Activated CD8-positive, alpha-beta memory T cell treated with anti-CD3 and anti-CD28 coated beads for 1 hour (primary cell): ENCODE measurements around the gene GNA15.

ENCODE experiments used
- DNase-seq, 2 donors: peaks; one replicate each; pipeline ENCODE4 v3.0.0-alpha.2; 2020; ENCODE audit warnings: low read depth in 1 of 2; ENCODE audit errors: extremely low read depth in 1 of 2

The GNA15 gene

DNA sequence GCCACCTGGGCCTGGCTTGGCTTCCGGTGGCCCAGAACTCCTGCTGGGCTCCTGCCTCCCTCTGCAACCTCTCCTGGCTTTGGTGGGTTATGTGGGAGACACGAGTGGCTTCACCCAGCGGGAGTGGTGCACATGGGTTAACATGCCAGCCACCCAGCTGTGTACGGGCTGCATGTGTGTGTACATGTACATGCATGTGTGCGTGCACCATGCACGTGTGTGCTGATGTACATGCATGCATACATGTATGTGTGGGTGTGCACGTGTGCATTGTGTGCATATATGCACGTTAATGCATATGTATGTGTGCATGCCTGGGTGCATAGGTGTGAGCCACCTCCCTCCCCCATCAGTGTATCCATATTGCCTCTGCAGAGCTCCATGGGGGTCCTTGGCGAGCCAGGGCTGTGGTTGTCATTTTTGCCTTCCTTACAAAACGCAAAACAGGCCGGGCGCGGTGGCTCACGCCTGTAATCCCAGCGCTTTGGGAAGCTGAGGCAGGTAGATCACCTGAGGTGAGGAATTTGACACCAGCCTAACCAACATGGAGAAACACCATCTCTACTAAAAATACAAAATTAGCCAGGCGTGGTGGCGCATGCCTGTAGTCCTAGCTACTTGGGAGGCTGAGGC, 29.2 kb upstream of the GNA15 start:
- no peak for DNase-seq

DNA sequence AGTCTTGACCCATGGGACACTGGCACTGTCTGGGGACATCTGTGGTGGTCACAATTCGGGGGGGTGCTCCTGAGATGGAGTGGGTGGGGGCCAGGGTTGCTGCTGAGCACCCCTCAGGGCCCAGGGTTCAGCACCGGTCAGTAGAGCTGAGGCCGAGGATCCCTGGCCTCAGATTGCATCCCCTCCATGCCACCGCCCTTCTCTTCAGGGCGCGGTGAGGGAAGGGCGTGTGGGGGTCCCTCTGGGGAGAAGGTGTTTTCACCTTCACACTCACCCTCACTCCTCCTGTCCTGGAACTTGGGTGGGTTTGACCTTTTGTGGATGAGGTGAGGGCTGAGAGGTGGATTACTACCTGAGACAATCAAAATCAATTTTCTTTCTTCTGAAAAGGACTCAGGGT, 28.2 kb upstream of the GNA15 start:
- no peak for DNase-seq

DNA sequence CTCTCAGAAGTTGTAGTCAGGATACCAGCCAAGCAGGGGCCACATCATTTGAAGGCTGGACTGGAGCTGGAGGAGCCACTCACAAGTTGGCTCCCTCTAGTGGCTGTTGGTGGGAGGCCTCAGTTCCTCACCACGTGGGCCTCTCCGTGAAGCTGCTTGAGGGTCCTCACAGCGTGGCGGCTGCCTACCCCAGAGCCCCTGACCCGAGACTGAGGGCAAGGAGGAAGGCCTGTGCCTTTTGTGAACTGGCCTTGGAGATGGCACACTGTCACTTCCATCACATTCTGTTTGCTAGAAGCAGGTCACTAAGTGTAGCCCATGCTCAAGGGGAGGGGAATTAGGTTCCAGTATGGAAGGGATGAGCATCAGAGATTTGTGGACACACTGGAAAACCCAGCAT, 27.1 kb upstream of the GNA15 start:
- DNase-seq = peak; percentile 36 to 55

DNA sequence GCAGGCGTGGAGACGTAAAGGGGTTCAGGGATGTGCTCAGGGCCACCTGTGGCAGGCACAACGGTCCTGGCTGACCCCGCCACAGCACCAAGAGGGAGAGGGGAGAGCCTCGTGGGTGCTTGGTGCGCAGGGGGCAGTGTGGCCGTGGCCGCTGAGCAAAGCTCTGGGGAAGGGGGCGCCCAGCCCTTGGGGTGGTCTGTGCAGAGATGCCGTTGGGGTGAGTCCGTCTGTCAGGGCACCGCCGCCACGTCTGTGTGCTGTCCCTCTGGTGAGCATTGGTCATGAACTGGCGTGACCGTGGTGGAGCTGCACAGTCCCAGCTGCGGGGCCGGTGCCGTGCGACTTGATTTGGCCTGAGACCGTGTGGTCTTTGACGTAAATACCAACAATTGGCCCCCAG, 26.3 kb upstream of the GNA15 start:
- no peak for DNase-seq

DNA sequence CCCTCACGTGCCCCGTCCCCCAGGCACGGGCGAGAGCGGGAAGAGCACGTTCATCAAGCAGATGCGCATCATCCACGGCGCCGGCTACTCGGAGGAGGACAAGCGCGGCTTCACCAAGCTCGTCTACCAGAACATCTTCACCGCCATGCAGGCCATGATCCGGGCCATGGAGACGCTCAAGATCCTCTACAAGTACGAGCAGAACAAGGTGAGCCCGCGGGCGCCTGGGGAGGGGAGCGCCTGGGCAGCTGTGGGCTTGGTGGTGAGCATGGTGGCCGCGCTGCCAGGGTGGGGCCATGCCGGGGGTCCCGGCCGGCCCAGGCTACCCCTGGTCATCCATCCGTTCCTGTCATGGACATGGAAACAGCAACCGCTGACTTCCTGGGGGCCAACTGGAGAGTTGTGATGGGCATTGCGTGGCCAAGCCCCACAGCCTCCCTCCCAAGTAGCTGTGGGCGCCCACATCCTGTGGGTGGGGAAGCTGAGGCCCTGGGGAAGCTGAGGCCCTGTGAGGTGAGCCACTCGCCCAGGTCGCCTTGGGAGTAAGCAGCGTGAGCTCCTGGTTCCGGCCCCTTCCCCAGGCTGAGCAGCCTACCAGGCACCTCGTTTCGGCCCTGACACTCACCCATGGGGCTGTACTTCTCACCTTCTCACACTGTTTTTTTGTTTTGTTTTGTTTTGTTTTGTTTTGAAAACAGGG, 25.6 kb upstream of the GNA15 start:
- DNase-seq = no peak

DNA sequence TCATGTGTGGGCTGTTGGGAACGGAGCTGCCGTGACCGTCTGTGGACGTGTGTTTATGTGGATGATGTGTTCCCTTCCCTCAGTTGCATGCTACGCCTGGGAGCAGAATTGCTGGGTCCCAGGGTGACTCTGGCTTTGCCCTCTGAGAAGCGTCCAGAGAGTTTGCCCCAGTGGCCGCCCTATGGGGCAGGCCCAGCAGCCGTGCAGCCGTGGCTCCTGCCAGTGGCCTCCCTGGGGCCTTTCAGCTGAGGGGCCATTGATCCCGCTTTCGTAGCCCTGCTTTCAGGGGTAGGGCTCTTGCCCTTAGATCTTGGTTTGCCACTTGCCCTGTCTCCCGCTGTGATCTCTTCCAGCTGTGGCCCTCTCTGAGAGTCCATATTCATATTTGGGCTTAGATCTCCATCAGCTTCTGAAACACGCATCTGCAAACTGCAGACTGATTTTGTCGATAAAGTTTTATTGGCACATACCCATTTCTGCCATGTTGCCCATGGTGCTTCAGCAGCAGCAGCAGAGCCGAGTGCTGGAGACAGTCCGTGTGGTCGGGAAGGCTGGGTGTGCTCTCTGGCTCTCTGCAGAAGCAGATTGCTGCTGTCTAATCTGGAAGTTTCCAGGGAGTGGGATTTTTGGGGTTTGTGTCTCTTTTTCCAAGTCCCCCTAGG, 24.1 kb upstream of the GNA15 start:
- no peak for DNase-seq

DNA sequence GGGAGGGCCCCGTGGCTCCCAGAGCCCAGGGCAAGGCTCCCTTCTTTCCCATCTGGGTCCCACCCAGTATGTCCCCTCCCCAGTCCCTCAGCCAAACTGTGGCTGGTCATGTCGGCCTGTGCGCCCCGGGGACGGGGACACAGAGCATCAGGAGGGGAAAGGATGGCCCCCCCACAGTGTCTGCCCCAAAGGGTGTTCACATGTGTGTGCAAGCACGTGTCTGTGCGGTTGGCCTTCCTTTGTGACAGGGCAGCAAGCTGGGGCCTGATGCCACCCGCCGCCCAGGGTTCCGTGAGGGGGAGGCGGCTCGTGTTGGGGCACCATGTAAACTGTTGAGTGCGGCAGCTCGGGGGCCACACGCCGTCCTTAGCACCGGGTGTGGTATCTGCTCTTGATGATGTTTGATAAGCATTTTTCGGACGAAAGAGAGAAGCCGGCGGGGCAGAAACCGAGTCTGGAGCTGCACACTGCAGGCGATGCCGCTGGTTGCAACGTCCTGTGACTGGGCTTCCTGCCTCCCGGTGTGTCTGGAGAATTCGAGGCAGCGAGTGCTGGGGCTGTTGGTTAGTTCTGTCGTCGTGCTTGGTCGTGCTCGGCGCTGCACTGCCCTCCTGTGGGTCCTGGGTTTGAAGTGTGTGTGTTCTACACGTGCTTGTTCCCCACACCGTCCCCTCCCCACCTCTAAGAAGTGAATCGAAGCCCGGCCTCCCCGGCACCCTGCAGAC, 23.3 kb upstream of the GNA15 start:
- no peak for DNase-seq

DNA sequence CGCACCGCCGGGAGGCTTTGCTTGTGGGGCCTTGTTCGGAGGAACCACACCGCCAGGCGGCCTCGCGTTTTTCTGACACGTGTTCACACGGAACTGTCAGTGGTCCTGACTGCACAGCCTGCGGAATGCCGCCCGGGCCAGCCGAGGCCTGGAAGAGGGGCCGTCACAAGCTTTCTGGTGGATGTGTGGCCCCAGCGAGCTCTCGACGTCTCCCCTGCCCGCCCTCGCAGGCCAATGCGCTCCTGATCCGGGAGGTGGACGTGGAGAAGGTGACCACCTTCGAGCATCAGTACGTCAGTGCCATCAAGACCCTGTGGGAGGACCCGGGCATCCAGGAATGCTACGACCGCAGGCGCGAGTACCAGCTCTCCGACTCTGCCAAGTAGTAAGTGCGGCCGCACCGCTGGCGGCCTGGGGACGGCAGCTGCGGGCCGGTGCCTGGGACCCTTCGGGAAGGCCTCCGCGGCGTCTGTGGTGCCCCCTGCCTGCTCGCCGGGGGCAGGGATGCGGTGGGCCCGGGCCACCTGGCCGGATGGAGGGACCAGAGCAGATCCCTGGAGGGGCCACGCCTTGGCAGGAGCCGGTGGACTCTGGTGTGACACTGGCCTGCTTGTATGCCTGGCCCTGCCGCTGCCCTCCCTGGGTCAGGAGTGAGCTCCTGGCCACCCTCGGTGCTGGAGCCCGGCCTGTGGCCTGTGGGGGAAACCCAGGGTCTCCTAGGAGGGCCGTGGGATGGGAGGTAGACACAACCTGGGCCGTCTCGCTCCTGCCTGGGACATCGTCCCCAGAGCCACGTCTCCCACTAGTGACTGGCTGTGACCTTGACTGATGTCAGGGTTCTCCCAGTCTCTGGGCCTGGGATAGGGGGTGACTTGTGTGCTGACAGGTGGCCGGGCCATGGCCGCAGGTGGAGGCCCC, 22.5 kb upstream of the GNA15 start:
- DNase-seq = no peak

DNA sequence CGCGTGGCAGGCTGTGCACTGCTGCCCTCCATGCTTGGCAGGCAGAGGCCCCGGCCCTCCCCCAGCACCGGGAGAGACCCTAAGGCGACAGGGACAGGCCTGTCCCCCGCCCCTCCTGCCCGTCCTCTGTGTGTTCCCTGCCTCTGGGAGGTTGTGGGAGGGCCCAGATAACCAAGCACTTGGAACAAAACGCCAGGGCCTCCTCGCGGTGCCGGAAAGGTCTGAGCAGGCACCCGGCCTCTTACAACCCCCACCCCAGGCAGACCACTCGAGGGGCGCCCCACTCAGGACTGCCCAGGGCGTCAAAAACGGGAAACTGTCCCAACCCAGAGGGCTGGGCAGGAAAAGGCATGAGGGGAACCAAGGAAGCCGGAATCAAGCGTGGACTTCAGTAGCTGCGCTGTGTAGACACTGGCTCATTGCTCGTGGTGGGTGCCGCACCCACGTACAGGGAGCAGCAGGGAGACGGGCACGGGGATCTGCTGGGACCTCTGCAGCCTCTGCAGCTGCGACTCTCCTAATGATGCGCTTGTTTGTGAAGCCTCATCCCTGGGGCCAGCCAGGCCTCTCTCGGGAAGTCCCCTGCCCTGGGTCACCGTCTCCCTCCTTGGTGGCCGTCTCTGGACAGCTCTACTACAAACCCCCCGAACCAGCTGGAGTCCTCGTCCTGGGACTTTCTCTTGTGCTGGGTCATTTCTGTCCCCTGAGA, 21.7 kb upstream of the GNA15 start:
- no peak for DNase-seq

DNA sequence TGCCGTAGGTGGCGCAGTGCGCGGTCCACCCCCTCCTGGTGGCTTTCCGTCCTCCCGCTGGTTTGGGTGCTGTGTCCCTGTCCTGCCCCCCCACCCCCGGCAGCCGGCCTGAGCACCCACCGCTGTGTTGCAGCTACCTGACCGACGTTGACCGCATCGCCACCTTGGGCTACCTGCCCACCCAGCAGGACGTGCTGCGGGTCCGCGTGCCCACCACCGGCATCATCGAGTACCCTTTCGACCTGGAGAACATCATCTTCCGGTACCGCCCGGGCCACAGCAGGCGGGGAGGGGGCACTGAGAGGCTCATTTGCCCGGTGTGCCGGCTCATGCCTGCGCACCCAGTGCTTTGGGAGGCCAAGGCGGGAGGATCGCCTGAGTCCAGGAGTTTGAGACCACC, 21.0 kb upstream of the GNA15 start:
- DNase-seq = no peak

DNA sequence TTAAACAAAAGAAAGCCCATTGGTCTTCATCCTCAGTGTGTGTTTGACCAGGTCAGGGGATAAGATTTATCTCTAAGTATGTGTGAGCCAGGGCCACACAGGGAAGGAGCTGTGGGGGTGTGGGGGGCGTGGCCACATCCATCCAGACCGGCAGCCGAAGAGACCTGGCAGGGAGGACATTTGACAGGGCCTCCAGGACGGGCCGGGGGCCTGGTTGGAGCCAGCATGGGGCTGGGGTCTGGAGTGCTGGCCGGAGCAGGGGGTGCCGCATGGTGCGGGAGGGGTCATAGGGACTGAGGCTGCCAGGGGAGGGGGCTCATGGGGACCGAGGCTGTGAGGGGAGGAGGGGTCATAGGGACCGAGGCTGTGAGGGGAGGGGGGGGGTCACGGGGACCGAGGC, 20.4 kb upstream of the GNA15 start:
- no peak for DNase-seq

DNA sequence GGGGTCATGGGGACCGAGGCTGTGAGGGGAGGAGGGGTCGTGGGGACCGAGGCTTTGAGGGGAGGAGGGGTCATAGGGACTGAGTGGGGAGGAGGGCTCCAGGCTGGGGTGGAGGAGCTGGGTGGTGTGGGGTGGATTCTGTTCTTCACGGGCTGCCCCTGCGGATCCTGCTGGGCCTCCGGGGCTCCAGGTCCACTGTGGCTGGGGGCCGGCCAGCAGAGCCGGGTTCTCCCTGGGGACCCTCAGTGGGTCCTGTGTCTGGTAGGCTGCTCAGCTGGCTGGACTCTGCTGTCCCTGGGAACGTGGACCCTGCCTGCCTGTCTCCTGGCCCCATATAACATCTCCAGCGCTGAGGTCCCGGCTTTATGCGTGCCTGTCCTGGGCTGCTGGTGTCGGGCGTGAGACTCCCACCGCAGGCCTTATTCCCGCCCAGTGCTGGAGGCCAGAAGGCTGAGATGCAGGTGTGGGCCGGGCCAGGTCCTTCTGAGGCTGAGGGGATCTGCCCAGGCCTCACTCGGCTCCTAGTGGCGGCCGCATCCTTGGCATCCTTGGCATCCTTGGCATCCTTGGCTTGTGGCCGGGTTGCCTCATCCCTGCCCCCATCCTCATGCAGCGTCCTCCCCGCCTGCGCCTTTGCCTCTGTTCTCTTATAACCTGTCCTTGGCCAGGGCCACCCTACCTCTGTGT, 19.8 kb upstream of the GNA15 start:
- DNase-seq = no peak

DNA sequence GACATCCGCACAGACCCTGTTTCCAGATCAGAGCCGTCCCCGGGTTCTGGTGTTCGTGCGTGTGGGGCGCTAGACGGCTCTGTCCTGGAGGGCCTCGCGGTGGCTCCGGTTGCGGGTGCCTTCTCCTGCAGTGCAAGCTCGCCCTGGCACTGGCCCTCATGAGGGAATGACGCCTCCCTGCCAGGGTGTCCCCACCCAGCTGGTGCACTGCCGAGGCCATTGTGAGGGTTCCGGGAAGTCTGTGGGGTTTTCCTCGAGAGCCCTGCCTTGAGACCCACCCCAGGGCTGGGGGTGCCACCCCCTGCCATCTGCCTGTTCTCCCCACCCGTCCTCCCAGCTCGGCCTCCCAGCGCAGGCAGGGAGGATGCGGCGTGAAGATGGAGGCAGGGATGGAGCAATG, 19.2 kb upstream of the GNA15 start:
- no peak for DNase-seq

DNA sequence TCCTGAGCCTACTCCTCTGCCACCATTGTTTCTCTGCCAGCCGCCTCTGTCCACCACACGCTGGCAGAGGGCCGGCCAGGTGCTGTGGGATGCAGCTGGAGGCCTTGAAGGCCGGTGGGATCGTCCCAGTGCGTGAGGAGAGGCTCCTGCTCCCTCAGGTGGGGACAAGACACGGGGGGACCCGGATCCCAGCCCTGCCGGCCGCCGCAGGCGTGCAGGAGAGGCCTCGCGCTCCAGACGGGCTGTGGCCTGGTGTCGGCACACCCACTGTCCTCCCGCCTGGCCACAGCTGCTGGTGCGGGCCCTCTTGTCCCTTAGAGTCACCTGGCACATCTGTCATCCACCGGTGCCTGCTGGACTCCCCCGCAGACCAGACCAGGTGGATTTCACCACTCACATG, 18.1 kb upstream of the GNA15 start:
- no peak for DNase-seq

DNA sequence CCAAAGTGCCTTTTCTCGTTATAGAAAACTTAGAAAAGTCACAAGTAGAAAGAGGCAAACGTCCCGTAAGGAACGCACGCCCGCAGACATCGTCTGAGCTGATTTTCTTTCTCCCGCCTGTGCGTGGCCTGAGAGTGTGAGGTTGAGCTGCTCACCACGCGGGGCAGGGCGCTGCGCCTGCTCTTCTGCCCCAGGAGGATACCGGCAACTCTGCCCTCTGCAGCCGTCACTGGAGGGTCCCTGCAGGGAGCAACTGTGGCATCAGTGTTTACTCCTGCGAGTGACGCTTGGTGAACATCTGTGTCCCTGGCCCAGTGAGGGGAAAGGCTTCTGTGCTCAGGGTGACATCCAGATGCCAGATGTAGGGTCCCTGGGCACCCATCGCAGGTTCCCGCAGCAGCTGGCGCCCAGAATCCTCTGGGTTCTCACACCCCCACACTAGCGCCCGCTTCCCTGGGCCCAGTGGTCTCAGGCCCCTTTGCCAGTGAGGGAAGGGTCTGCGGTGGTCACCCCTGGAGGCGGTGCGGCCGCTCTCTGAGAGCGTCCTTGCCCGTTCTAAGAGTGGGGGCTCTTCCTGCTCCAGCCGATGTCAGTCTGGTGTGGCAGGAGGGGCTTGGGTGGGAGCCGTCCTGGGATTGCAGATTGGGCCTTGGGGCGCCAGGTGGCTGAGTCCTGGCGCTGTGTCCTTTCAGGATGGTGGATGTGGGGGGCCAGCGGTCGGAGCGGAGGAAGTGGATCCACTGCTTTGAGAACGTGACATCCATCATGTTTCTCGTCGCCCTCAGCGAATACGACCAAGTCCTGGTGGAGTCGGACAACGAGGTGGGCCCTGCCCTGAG, 17.4 kb upstream of the GNA15 start:
- DNase-seq = no peak

DNA sequence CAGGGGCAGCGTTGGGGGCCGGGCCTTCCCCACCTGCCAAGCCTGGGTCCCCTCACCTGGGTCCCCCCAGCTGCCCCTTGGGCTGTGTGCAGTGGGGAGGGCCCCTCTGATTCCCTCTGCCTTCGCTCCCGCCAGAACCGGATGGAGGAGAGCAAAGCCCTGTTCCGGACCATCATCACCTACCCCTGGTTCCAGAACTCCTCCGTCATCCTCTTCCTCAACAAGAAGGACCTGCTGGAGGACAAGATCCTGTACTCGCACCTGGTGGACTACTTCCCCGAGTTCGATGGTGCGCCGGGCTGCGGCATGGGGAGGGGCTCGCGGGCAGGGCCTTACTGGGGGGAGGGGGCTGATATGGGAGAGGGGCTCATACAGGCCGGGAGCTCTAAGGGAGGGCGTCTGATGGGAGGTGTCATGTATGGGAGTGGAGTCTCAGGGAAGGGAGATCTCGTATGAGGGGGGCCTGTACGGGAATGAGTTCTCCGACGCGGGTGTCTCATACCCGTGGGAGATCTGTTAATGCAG, 16.7 kb upstream of the GNA15 start:
- DNase-seq = no peak

DNA sequence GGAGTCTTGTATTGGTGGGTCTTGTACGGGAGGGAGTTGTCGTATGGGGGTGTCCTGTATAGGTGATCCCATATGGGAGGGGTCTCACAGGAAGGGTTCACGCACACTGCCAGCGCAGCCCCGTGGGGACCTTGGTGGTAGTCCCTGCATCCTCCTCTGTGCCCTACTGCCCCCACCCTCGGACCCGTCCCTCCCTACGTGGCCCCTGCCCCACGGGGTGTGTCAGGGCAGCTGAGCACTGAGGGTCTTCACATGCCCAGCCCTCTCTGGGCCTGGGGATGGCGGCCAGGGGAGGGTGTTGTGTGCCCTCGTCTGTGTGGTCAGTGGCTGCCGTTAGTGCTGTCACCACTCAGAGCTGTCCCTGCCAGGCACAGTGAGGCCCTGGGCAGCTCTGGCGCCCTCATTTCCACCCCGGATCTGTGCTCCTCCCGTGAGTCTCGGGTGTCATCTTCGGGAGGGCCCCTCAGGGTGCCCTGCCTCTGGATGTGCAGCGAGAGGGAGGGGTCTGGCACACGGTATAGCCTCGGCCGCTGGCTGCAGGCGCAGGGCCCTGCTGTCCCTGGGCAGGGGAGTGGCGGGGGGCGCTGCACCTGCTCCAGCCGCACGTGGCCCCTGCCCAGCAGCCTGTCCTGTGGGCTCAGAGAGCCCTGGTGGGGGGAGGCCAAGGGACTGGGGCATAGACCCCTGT, 16.0 kb upstream of the GNA15 start:
- DNase-seq = no peak
